Activated CD8-positive, alpha-beta memory T cell treated with anti-CD3 and anti-CD28 coated beads for 36 hours (primary cell): Measurements from ENCODE around the gene WDR18. TPM values are rescaled to one million over a fixed set of nuclear protein-coding genes. Genes with fewer than 3 reads are reported as not detected.

Source experiments
- CTCF ChIA-PET: fragments of 350-600 bp; sonication (Branson Sonifier 250); formaldehyde crosslinking; loops from one replicate; lab custom pipeline; 2021; ENCODE audit warnings: antibody characterized with exemption; lab: Charles Lee
- POLR2A ChIA-PET: fragments of 350-600 bp; sonication (Branson Sonifier 250); formaldehyde crosslinking; loops from one replicate; lab custom pipeline; 2021; ENCODE audit warnings: antibody characterized with exemption; lab: Charles Lee
- total RNA-seq, 2 experiments: library from RNA; stranded (reverse); gene quantifications; one replicate each; pipeline ENCODE4 v1.2.3, GENCODE V29; 2021

Gene WDR18
- total RNA-seq, 2 experiments from 2014 or later = 121 to 126 TPM

DNA sequence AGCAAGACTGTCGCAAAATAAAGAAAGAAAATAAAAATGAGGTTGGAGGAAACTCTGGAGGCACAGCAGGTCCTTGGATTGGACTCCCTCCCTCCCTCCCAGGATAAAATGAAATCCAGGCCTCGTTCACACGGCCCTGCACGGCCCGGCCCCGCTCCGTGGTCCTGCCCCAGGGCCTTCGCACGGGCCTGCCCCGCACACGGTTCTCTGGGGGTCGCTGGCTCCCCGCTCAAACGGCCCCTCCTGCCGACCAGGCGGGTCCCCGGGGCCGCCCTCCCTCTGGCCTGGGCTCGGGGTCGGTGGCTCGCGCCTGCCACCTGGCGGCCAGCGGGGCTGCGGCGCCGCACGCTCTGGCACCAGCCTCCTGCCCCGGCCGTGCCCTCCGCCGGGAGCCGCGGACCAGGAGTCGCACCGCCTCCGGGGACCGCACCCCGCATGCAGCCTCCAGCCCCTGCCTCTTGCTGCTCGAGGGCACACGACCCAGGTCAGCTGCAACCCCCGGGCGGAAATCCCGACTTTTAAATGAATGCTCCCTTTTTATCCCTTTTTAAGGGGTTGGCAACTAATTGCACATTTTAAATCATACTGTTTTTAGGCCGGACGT, 1.5 kb upstream of the WDR18 start:
- ChIA-PET CTCF (interaction anchor here (0.6 to 7.3 kb wide), 13 partner anchors 12 to 1037 kb away, joined by 3 to 101 read pairs (median 4); partner anchors contain the start of gene ATP5F1D), POLR2A (interaction anchor here (0.6 to 1.5 kb wide), 2 partner anchors 60 to 89 kb away, joined by 3 to 4 read pairs; no protein-coding TSS in a partner anchor)

DNA sequence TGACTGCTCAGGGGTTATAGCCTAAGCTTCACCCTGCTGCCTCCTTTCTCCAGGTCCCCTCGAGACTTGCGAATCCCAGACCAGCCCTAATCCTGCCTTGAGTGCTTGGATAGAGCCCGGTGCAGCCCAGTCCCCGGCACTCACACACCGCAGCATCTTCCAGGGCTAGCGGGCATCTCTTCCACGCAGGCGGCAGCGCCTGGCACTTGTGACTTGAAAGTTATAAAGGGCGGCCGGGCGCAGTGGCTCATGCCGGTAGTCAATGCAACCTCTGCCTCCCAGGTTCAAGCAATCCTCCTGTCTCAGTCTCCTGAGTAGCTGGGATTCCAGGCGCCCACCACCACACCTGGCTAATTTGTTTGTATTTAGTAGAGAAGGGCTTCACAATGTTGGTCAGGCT, 1.9 kb downstream of the WDR18 start:
- POLR2A ChIA-PET = interaction anchor here (0.6 kb wide), 1 partner anchor 267 kb away, joined by 3 read pairs; no protein-coding TSS in a partner anchor

DNA sequence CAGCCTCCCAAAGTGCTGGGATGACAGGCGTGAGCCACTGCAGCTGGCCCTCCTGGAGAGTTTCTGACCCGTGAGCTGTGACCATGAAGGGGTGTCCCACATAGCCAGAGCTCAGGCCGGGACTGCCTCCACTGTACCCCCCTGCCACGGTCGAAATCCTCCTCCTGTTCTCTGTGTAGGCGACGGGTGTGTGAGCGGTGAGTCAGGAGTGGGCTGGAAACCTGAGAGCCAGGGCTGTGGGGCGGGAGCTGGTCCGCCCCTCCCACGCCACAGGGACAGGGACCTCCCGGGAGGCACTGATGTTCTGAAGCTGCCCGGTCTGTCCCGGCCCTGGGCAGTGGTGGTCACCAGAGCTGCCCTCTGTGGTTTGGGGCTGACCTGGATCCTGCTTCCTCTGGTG, 3.9 kb downstream of the WDR18 start:
- POLR2A ChIA-PET = no interaction called here
- CTCF ChIA-PET = interaction anchor here (1.3 kb wide), 2 partner anchors 67 to 68 kb away, joined by 3 read pairs; no protein-coding TSS in a partner anchor

More for the DNA sequence above, 1.9 kb downstream of the WDR18 start:
- CTCF ChIA-PET = interaction anchor here (7.3 kb wide), 1 partner anchor 65 kb away, joined by 101 read pairs; no protein-coding TSS in a partner anchor

DNA sequence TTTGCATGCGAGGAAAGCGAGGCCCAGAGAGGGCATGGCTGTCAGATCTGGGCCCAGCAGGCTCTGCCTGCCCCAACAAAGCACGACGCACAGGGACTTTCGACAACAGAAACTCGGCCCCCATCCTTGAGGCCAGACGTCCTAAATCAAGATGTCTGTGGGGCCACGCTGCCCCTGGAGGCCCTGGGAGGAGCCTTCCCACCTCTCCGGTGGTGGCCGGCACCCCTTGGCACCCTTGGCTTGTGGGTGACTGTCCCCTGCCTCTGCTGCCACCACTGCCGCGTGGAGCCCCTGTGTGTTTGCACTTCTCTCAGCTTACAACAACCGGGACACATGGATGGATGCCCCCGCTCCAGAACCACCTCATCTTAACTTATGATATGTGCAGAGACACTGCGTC, 4.4 kb downstream of the WDR18 start:
- ChIA-PET CTCF (interaction anchor here (1.0 to 1.3 kb wide), 2 partner anchors 67 to 92 kb away, joined by 3 read pairs; no protein-coding TSS in a partner anchor), POLR2A (no interaction called here)

DNA sequence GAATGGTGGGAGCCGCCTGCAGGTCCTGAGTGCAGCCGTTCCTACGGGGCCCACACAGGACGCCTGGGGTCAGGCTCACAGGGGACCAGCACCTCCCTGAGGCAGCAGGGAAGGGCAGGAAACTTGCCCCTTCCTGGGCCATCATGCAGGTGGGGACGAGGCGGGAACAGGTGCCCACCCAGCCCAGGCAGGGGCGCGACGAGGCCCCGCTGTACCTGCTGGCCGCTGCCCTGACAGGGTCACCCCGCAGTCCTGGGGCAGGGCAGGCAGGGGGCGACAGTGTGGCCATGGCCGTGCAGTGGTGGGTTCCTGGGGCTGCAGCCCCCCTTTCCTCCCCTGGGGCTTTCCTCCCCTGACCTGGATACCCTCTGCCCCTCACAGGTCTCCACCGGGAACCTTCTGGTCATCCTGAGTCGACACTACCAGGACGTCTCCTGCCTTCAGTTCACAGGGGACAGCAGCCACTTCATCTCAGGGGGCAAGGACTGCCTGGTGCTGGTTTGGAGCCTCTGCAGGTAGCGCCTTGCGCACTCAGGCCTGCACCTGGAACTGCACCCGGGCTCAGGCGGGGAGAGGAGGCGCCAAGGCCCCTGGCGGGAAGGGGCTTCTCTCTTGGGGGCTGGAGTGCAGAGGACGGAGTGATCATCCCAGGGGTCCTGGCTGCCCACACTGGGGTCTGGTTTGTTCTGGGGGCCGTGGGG, 5.4 kb downstream of the WDR18 start:
- POLR2A ChIA-PET = no interaction called here
- CTCF ChIA-PET = interaction anchor here (0.6 to 1.0 kb wide), 2 partner anchors 93 to 103 kb away, joined by 3 read pairs; no protein-coding TSS in a partner anchor

DNA sequence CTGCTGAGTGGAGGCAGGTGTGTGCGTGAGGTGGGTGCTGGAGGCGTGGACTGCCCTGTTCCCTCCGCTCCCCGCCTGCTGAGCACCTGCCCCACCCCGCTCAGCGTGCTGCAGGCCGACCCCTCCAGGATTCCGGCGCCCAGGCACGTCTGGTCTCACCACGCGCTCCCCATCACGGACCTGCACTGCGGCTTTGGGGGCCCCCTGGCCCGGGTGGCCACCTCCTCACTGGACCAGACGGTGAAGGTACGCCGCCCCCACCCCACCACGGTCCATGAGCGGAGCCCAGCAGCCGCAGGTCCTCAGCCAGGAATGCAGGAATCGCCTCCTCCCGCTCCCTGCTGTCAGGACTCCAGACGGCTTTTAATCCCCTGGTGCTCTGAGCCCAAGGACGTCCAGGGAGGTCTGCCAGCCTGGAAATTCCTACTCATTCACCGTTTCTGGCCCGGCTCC, 6.0 kb downstream of the WDR18 start:
- ChIA-PET POLR2A (no interaction called here), CTCF (no interaction called here)

DNA sequence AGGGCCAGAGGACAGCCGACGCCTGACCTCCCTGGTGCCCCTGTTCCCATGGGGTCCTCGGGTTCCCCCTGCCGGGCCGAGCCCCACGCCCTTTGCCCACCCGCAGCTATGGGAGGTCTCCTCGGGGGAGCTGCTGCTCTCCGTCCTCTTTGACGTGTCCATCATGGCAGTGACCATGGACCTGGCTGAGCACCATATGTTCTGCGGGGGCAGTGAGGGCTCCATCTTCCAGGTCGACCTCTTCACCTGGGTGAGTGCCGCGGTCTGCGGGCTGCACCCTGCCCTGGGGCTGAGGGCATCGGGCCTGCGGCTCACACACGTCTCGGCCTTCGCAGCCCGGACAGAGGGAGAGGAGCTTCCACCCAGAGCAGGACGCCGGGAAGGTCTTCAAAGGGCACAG, 6.6 kb downstream of the WDR18 start:
- POLR2A ChIA-PET = no interaction called here
- CTCF ChIA-PET = no interaction called here

DNA sequence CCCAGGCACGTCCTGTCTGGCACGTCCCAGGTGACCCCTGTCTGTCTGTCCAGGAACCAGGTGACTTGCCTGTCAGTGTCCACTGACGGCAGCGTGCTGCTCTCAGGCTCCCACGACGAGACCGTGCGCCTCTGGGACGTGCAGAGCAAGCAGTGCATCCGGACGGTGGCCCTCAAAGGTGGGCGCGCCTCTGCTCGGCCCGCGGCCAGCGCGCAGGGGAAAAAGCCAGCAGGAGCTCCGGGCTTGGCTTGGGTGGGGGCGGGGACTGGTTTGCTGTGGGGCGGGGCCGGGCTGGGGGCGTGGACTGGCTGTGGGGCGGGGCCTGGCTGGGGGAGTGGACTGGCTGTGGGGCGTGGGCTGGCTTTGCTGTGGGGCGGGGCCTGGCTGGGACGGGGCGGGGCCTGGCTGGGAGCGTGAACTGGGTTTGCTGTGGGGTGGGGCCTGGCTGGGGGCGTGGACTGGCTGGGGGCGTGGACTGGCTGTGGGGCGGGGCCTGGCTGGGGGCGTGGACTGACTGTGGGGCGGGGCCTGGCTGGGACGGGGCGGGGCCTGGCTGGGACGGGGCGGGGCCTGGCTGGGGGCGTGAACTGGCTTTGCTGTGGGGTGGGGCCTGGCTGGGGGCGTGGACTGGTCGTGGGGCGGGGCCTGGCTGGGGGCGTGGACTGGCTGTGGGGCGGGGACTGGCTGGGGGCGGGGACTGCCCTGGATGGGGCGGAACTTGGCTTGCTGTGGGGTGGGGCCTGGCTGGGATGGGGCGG, 7.2 kb downstream of the WDR18 start:
- ChIA-PET CTCF (no interaction called here), POLR2A (no interaction called here)

DNA sequence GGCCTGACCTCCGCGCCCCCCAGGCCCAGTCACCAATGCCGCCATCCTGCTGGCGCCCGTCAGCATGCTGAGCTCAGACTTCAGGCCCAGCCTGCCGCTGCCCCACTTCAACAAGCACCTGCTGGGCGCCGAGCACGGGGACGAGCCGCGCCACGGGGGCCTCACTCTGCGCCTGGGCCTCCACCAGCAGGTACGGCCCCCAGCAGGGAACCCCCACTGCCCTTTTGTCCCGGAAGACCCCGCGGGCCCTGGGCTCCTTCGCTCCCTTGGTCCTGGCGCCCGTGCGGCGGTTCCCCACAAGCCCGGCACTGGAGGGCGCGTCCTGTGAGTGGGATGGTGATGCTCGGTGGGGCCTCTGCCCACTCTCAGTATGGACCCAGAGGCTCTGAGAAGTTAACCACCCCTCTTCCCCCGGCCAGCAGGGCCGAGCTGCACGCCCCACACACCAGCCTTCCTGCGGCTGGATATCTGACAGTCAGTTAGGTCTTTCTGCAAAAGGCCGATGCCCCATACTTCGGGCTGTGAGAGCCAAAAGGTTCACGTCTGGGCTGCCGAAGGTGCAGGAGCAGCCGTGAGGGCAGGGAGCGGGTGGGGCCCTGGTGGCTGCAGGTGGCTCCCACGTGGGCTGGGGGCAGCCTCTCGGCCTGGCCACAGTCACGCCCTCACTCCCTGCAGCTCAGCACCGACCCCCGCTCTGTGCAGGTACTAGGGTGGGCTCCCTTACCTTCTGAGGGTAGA, 8.0 kb downstream of the WDR18 start:
- ChIA-PET CTCF (interaction anchor here (0.9 to 1.0 kb wide), 2 partner anchors 8 to 12 kb away, joined by 3 to 5 read pairs; partner anchors contain the start of gene WDR18), POLR2A (no interaction called here)

DNA sequence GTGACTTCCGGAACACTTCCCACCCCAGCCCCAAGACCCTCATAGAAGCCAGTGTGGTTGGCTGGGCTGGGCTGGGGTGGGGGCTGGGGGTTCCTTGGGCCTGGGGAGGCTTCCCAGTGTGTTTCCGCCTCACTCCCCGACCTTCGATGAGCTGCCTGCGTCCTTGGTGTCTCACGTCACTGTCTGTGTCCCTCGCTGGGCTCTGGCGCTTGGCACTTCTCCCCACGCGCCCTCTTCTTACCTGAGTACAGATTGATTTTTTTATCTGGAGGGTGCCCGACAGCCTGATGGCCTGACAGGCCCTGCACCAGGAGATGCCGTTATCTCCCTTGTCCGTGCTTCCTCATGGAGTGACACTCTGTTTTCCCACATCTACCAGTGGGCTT, 8.5 kb downstream of the WDR18 start:
- ChIA-PET POLR2A (interaction anchor here (0.6 kb wide), 1 partner anchor 9 kb away, joined by 3 read pairs; the partner anchor contains the start of gene WDR18), CTCF (interaction anchor here (0.6 to 1.0 kb wide), 3 partner anchors 8 to 27 kb away, joined by 3 to 5 read pairs (median 3); partner anchors contain the start of gene WDR18)

DNA sequence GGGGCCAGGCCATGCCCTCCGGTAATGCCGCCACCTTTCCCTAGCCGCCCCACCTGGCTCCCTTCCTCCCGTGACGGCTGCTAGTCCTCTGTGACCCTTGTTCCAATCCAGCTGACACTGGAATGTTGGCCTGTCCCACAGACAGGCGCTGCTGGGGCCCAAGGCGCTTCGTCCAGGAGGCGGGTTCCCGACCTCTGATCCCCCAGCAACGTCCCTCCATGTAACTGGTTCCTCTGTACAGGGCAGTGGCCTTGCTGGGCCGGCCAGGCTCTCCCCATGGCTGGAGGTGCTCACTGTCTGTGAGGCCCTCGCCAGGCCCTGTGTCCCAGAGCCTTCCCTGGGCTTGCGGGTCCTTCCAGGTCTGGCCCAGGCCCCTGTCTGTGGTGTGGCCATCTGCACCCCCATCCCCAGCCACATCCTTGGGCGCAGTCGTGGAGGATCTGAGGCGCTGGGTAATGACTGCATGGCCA, 9.3 kb downstream of the WDR18 start:
- ChIA-PET CTCF (interaction anchor here (0.5 kb wide), 1 partner anchor 35 kb away, joined by 3 read pairs; no protein-coding TSS in a partner anchor), POLR2A (no interaction called here)

DNA sequence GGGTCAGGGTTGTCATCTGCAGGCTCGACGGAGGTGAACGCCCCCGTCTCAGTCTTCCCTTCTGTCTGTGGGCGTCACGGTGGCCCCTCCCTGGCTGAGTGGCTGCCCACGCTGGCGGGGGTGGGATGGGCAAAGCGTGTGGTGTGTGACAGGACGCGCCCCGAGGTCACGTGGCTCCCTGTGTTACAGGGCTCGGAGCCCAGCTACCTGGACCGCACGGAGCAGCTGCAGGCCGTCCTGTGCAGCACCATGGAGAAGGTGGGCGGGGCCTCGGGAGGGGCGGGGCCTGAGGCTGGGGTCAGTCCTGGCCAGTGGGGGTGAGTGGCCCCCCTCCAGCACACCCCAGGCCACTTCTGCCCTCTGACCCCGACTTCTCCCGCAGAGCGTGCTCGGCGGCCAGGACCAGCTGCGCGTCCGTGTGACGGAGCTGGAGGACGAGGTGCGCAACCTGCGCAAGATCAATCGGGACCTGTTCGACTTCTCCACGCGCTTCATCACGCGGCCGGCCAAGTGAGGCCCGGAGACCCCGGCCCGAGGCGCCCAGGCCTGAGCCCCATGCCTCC, 9.8 kb downstream of the WDR18 start:
- ChIA-PET CTCF (interaction anchor here (0.5 kb wide), 1 partner anchor 36 kb away, joined by 3 read pairs; no protein-coding TSS in a partner anchor), POLR2A (no interaction called here)

DNA sequence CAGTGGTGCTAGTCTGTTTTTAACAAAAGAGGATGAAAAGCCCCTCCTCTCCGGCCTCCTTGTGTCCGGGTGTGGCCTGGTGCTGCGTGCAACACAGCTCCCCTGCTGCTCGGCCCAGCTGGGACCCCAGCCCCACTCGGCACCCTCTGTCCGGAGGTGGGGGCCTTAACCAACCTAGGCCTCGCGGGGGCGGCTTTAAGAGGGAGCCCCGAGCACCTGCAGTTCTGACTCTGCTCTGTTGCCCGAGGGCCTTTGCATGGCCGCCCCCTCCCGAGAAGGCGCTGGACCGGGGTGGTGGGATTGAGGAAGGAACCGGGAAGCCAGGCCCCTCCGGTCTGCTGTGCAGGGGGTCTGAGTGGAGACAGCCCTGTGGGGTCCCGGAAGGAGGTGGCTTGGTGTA, 10.4 kb downstream of the WDR18 start:
- POLR2A ChIA-PET = interaction anchor here (0.6 kb wide), 1 partner anchor 89 kb away, joined by 4 read pairs; no protein-coding TSS in a partner anchor
- CTCF ChIA-PET = no interaction called here

DNA sequence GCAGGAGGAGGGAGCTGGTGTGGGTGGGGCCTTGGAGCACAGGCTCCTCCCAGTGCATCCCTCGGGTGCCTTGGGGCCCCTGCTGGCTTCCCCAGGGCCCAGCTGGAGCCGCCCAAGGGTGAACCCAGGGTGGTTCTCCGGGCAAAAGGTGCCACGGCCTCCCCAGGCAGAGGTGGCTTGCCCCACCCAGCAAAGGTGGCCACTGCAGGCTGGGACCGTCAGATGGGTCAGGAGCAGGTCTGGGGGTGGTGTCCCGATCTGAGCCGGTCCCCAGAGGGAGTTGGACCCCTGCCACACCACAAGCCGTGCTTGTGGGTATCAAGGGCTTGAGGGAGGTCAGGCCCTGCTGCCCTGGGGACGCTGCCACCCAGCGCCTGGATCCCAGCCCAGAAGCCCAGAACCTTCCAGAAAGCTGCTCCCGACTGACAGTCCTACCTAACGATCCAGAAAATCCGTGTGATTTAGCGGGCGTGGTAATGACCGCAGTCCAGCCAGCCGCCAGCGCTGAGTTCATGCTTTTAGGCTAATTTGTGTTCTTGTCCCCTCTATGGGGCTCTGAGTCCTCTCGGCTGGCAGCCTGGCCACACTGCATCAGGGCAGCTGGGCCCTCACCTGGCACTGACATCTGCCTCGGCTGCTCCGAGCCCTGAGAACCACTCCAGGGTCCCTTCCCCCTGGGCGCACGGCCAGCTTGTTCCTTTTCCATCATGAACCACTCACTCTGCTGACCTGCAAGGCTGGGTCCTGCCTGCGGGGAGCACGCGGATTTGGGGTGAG, 11.1 kb downstream of the WDR18 start:
- POLR2A ChIA-PET = interaction anchor here (0.6 to 0.7 kb wide), 2 partner anchors 11 to 90 kb away, joined by 3 to 4 read pairs; partner anchors contain the start of gene WDR18
- CTCF ChIA-PET = interaction anchor here (0.5 to 1.7 kb wide), 5 partner anchors 25 to 249 kb away, joined by 3 to 4 read pairs (median 3); no protein-coding TSS in a partner anchor

DNA sequence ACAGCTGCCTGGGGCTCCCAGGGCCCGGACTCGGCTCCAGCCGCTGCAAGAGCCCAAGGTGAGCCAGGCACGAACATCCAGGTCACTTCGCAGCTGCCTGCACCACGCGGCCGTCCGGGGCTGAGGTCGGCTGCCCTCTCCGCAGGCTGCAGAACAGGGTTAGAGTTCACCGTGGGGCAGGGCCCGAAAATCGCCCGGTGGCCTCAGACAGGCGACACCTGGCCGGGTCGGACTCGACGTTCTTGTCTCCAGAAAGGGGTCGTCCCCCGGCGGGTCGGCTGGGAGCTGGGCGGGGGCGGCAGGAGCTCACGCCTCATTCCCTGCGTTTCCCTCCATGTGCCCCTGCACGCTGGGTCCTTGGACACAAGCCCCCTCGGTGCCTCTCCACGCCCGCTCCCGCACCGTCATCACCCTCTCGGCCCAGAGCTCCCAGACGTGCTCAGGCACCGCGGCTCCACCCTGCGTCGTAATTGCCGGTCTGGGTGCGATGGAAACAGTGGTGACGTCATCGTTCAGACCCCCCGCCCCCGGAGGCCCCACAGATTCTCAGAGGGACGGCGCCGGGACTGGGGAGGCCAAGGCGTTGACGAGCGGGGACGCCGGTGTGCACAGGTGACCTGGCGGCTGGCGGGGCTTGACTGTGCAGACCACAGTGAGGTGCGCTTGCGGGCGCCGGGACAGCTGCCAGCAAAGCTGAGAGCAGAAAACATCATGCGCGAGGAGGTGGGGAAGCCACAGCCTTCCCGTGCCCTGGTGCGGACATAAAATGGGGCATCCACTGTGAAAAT, 12.1 kb downstream of the WDR18 start:
- POLR2A ChIA-PET = interaction anchor here (0.6 to 1.7 kb wide), 2 partner anchors 12 to 459 kb away, joined by 3 to 8 read pairs; partner anchors contain the start of gene WDR18
- CTCF ChIA-PET = interaction anchor here (0.5 to 1.7 kb wide), 11 partner anchors 11 to 270 kb away, joined by 3 to 5 read pairs (median 3); partner anchors contain the start of gene WDR18

DNA sequence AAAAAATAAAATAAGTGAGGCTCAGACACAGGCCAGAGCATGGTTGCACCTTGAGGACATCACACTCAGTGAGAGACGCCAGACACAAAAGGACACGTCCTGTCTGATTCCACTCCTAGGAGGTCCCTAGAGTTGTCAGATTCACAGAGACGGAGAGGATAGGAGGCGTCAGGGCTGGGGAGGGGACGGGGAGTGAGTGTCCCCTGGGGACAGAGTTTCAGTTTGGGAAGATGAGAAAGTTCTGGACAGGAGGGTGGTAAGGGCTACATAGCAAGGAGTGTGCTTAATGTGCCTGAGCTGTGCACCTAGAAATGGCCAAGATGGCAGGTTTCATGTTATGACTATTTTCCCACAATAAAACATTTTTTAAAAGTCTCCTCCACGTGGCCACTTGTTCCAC, 13.9 kb downstream of the WDR18 start:
- POLR2A ChIA-PET = no interaction called here

More for the DNA sequence above, 13.9 kb downstream of the WDR18 start:
- CTCF ChIA-PET = interaction anchor here (0.6 to 3.1 kb wide), 4 partner anchors 14 to 30 kb away, joined by 3 to 11 read pairs (median 5); partner anchors contain the start of gene WDR18
